Suprapubic skin (tissue), 4 donors: ENCODE results near the gene RAPGEF3.

ENCODE experiments used
- EP300 ChIP-seq: sonication (generic); formaldehyde crosslinking; IDR thresholded peaks from one replicate; pipeline ENCODE4 v1.6.1; 2017; ENCODE audit warnings: antibody characterized with exemption
- POLR2A ChIP-seq, 2 donors: fragments of 450-650 bp; IDR thresholded peaks; one replicate each; pipeline ENCODE4 v1.6.1; 2017; ENCODE audit warnings: antibody characterized with exemption in 2 of 2, mild to moderate bottlenecking in 2 of 2, moderate library complexity in 2 of 2
- POLR2AphosphoS5 ChIP-seq, 3 donors: sonication (generic); formaldehyde crosslinking; IDR thresholded peaks; one replicate each; pipeline ENCODE4 v1.6.1; 2017; ENCODE audit warnings: antibody characterized with exemption in 3 of 3
- TF ChIP-seq, protein P1 (sequence below), 2 donors: fragments of 200-600 bp in 1 of 2; fragments of 450-650 bp in 1 of 2; sonication (generic) in 1 of 2; IDR thresholded peaks; one replicate each; pipeline ENCODE4 v1.5.1; 2016 to 2019; ENCODE audit warnings: antibody characterized with exemption in 2 of 2, mild to moderate bottlenecking in 1 of 2, moderate library complexity in 1 of 2

DNA sequence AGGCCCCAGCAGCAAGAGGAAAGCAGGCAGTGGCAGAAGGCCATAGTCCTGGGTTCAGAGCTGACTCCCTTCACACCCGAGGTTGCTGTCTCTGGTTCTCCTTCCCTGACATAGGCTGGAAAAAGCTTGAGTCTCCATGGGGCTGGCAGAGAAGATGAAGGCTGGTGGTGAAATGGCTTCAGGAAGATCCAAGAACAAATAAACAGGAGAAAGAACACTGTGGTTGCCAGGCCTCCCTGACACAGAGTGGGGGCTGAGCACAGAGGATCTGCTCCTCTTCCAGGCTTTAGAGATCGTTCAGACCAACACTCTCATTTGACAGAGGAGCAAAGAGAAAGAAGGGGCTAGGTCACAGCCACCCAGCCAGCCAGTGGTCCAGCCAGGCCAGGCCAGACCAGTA is 46.7 kb upstream of the RAPGEF3 start:
- TF ChIP-seq, protein P1, sequence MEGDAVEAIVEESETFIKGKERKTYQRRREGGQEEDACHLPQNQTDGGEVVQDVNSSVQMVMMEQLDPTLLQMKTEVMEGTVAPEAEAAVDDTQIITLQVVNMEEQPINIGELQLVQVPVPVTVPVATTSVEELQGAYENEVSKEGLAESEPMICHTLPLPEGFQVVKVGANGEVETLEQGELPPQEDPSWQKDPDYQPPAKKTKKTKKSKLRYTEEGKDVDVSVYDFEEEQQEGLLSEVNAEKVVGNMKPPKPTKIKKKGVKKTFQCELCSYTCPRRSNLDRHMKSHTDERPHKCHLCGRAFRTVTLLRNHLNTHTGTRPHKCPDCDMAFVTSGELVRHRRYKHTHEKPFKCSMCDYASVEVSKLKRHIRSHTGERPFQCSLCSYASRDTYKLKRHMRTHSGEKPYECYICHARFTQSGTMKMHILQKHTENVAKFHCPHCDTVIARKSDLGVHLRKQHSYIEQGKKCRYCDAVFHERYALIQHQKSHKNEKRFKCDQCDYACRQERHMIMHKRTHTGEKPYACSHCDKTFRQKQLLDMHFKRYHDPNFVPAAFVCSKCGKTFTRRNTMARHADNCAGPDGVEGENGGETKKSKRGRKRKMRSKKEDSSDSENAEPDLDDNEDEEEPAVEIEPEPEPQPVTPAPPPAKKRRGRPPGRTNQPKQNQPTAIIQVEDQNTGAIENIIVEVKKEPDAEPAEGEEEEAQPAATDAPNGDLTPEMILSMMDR (IDR thresholded peaks at IDR 0.05) = no peak
- TF ChIP-seq EP300 (no peak), POLR2A (IDR thresholded peaks at IDR 0.05) (no peak), POLR2AphosphoS5 (IDR thresholded peaks at IDR 0.05) (no peak)
